Activated T-cell treated with anti-CD3 and anti-CD28 coated beads for 48 hours (primary cell): Measurements from ENCODE around the gene STK17B.
"Not testable (repeated sequence)": the region's sequence is repeated elsewhere in the genome, so short reads cannot be mapped to it uniquely, and the experiment has no call there.

Experiments used
- DNase-seq: peaks from one replicate; pipeline ENCODE4 v3.0.0-alpha.2; 2020; ENCODE audit warnings: low read depth

Gene STK17B

GRCh38 chr2:196171248-196171871 lies at the start of gene STK17B:
Gene STK17B, minus strand, starts transcription at chr2:196171578. Its CDS starts 8,195 bp downstream, at chr2:196163383.
- DNase-seq = peak; percentile 97

DNA sequence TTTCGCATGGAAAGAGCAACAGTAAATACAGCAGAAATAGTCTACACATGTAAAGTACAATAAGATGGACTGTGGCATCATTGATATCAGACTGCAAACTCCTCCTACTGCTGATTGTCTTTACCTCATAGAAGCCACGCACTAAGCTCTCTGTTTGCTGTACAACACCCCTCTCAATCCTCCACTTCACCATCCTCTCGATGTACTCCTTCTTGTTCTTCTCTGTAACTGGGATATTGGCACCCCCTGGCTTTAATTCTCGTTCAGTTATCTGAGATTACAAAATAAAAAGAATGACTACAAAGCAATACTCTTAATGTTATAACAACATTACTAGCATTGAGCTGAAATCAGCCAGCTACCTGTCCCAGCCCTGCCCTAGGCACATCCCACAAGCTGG lies 49.3 kb upstream of the STK17B start:
- no peak for DNase-seq

GRCh38 chr2:196219671-196220070 lies 48.3 kb upstream of the STK17B start:
- no peak for DNase-seq

- no peak for DNase-seq
Measured at GRCh38 chr2:196218106-196218505, 46.7 kb upstream of the STK17B start.

GRCh38 chr2:196217116-196217515 lies 45.7 kb upstream of the STK17B start:
- DNase-seq = no peak

DNA sequence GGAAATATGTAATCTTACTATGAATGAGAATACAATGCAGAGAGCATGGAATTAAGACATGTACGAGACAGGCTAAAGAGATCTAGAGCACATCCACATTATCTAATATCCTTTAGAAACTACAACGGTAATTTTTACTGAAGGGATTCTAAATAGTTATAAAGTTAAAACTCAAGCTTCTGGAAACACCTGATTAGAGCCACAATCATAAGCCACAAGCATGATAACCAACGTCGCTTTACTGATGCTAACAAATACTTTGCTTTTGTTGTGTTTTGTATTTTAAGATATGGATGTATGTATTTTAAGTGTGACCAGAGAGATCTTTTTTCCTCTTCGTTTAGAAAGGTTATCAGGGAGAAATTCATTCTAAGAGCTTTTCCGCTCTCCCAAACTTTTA lies 44.0 kb upstream of the STK17B start:
- DNase-seq = no peak

DNA sequence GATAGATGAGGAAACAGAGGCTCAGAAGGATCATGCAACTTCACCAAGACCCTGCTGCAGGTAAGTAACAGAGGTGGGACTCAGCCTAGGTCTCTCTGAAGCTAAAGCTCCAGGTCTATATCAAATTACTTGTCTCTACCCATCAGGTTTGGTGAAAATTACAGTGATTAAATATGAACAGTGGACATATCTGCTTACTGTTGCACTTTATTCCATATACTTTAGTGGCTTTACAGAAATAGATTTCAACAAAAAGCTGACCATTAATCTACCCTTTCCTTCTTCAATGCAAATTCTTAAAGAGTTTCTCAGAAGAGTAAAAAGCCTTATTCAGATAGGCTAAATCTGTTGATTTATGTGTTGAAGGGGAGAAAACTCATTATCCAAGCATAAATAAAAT lies 42.8 kb upstream of the STK17B start:
- DNase-seq = no peak

GRCh38 chr2:196213252-196213980 lies 42.0 kb upstream of the STK17B start:
- DNase-seq = no peak

DNA sequence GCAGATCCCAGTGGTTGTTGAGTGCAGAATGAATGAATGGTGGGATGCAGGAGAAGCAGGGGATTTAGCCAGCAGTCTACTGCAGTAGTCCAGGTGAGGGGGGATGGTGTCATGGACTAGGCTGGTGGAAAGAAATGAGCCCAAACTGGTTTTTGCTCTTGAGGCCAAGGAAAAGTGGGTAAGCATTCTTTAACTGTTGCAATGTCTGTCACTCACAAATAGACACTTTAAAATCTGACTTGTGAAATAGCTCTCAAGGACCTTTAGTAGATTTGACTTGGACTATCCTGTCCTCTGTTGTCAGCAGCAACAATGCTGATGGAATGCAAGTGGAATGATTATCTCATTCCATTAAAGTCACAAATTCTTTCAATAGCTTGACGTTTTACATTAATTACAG lies 37.5 kb upstream of the STK17B start:
- no peak for DNase-seq

DNA sequence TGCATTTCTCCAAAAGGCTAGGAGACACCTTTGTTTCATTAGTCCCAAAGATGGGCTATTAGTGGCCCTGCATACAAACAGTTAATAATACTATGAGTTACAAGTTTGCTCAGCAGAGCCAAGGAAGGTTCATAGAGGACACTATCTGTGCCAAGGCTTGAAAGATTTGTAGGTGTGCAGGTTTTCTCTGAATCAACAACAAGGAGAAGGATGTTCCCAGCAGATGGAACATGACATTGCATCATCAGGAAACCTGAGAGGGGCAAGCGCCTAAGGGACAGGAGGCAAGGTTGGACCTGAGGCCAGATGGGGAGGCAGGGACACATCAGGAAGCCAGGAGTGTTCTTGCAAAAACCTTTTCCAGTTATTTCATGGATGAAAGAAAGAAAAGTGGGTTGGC lies 35.4 kb upstream of the STK17B start:
- DNase-seq = no peak

GRCh38 chr2:196205881-196206435 lies 34.6 kb upstream of the STK17B start:
- no peak for DNase-seq

- DNase-seq = no peak
Measured at GRCh38 chr2:196205011-196205766, 33.8 kb upstream of the STK17B start.

DNA sequence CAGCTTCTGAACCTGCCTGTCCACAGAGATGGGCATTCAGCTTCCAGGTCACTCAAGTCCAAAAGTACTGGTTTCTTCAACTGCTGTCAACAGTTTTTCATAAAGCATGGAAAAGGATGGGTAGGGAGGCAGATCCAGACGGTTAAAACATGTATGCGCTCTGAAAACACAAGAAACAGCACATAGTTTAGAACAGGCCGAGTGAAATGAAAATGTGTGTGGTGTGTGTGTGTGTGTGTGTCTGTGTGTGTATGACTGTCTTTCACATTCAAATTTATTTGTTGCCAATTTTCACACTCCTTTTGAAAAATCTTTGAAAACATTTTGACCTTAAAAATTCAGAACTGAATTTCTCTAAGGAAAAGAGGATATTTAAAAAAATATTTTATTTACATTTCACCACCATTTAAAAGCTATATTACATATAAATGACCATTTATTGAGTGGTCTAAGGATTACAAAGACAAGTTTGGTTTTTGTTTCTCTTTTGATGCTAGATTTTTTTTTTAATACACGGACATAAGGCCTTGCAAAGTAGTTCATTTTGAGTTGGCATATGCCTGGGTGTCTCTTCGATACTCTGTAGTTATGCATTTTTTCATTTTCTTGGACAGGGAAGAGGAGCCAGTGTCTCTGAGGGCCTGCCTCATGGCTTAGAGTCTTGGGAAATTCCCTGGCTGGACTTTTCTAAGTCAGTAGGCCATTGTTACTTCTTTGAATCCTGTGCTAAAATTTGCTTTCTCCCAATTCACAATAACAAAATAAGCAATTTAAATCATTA lies 30.0 kb upstream of the STK17B start:
- DNase-seq = no peak

- DNase-seq = no peak
Measured at GRCh38 chr2:196200557-196200956, 29.2 kb upstream of the STK17B start.

- DNase-seq = no peak
Measured at GRCh38 chr2:196195758-196196157, 24.4 kb upstream of the STK17B start.

DNA sequence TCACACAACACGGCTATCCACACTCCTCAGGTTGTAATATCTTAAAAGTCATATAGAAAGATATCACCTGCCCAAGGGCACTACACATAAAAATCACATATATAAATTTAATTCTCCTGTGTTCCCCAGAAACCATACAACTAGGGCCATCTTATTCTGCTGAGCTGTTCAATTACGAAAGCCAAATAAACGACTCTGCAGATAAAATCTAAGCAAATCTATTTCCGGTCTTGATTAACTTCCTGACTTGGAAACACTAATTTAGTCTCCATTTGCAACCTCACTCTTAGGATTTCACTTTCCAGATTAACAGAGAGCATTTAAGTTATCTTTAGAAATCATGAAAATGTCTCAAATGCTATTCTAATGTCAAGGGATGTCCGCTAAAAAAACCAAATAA lies 23.9 kb upstream of the STK17B start:
- DNase-seq = no peak

- DNase-seq = no peak
Measured at GRCh38 chr2:196191541-196191940, 20.2 kb upstream of the STK17B start.

- DNase-seq = no peak
Measured at GRCh38 chr2:196187898-196188458, 16.6 kb upstream of the STK17B start.

- DNase-seq = not testable (repeated sequence)
Measured at GRCh38 chr2:196187175-196187700, 15.9 kb upstream of the STK17B start.

- DNase-seq = no peak
Measured at GRCh38 chr2:196186266-196186980, 15.0 kb upstream of the STK17B start.

DNA sequence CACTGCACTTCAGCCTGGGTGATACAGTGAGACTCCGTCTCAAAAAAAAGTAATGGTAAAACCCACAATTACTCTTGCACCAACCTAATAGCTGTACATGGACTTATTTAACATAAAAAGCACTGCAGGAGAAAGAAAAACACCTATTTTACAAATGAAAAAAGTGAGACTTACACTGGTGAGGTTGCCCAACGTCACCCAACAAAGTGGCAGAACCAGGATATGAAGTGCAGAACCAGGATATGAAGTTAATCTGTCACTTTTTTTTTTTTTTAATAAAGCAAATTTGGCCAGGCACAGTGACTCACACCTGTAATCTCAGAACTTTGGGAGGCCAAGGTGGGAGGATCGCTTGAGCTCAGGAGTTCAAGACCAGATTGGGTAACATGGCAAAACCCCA lies 13.5 kb upstream of the STK17B start:
- DNase-seq = no peak
